Loucy (cell line): ENCODE measurements around the gene TLK2.

Source experiments
- H2AFZ ChIP-seq: fragments of 200-600 bp; sonication (generic); 2 replicates; pipeline ENCODE4 v1.6.0; 2016; ENCODE audit warnings: antibody characterized with exemption, mild to moderate bottlenecking, low read length, moderate library complexity
- H3F3A ChIP-seq: fragments of 200-600 bp; 2 replicates; pipeline ENCODE4 v1.6.0; 2016; ENCODE audit warnings: antibody characterized with exemption, low read depth, mild to moderate bottlenecking
- H3K27me3 ChIP-seq: fragments of 200-600 bp; sonication (generic); 2 replicates; pipeline ENCODE4 v1.6.1; 2014; ENCODE audit warnings: low read length, mild to moderate bottlenecking; ENCODE audit not compliant: insufficient read depth, poor library complexity, severe bottlenecking
- H3K36me3 ChIP-seq: fragments of 200-600 bp; sonication (generic); 2 replicates; pipeline ENCODE4 v1.6.1; 2016; ENCODE audit warnings: low read length; ENCODE audit not compliant: insufficient read depth
- H3K4me1 ChIP-seq: fragments of 200-600 bp; sonication (generic); 2 replicates; pipeline ENCODE4 v1.5.1; 2014; ENCODE audit warnings: low read length, mild to moderate bottlenecking; ENCODE audit not compliant: insufficient read depth, poor library complexity, severe bottlenecking
- H3K4me2 ChIP-seq: fragments of 200-600 bp; sonication (generic); 2 replicates; pipeline ENCODE4 v1.6.0; 2014; ENCODE audit warnings: antibody characterized with exemption, low read length, low read depth, mild to moderate bottlenecking; ENCODE audit not compliant: poor library complexity, severe bottlenecking
- H3K4me3 ChIP-seq: fragments of 200-600 bp; sonication (generic); 2 replicates; pipeline ENCODE4 v1.5.1; 2014; ENCODE audit warnings: low read length, mild to moderate bottlenecking, mixed read lengths; ENCODE audit not compliant: poor library complexity, severe bottlenecking
- H3K79me2 ChIP-seq: fragments of 200-600 bp; sonication (generic); 2 replicates; pipeline ENCODE4 v1.6.1; 2014; ENCODE audit warnings: low read length; ENCODE audit not compliant: insufficient read depth
- H3K9ac ChIP-seq: fragments of 200-600 bp; sonication (generic); 2 replicates; pipeline ENCODE4 v1.6.0; 2014; ENCODE audit warnings: mild to moderate bottlenecking, low read depth, low read length, moderate library complexity; ENCODE audit not compliant: poor library complexity, severe bottlenecking
- H3K9me2 ChIP-seq: fragments of 200-600 bp; sonication (generic); replicated peaks from 2 replicates; pipeline ENCODE4 v1.6.1; 2016; ENCODE audit warnings: low read depth, low read length, mixed read lengths
- H3K9me3 ChIP-seq: fragments of 200-600 bp; sonication (generic); 2 replicates; pipeline ENCODE4 v1.6.1; 2014; ENCODE audit warnings: mild to moderate bottlenecking, antibody characterized with exemption, low read length, low read depth; ENCODE audit not compliant: insufficient read depth
- H4K20me1 ChIP-seq: fragments of 200-600 bp; sonication (generic); 2 replicates; pipeline ENCODE4 v1.6.0; 2014; ENCODE audit warnings: antibody characterized with exemption, low read length, mild to moderate bottlenecking; ENCODE audit not compliant: insufficient read depth, poor library complexity, severe bottlenecking
- EZH2phosphoT487 ChIP-seq: fragments of 200-600 bp; IDR thresholded peaks from 2 replicates; pipeline ENCODE4 v1.6.1; 2018; ENCODE audit warnings: antibody characterized with exemption, mild to moderate bottlenecking, moderate library complexity, borderline replicate concordance
- TF ChIP-seq, protein P1 (sequence below): fragments of 200-600 bp; sonication (generic); conservative IDR thresholded peaks from 2 replicates; pipeline ENCODE4 v1.5.1; 2014; ENCODE audit warnings: mild to moderate bottlenecking, antibody characterized with exemption, low read length

The TLK2 gene

DNA sequence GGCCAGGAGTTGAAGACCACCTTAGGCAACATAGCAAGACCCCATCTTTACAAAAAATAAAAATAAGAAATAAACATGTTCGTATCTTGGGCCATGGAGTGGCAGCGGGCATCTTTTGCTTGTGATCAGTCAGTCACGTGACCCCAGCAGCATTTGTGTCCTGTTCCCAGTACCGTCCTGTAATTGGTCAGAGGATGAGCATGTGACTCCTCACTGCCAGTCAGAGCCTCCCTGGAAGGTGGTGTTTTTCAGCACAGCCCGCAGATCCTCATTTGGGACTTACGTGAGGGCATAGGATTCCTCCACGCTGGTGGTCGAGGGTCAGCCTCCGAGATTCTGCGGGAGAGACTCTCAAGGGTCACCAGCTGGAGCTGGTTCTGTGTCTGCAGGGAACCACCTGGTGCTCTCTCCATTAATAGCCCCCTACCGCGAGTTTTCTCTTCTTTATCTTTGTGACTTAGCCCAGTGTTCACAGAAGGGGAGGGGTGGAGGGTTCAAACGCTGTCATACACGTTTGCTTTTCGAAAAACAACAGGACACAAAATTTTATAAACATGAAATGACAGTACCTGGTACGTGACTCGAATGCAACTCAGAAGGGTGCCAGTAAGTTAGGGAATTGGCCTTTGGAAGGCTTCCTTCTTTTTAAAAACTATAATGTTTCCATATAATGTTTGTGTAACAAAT, 166.0 kb downstream of the TLK2 start:
- H2AFZ ChIP-seq = no peak overlapping the region
- H3K4me3 ChIP-seq = no peak overlapping the region
- no peaks in the 10 kb centered on the region for H3K4me1 ChIP-seq

DNA sequence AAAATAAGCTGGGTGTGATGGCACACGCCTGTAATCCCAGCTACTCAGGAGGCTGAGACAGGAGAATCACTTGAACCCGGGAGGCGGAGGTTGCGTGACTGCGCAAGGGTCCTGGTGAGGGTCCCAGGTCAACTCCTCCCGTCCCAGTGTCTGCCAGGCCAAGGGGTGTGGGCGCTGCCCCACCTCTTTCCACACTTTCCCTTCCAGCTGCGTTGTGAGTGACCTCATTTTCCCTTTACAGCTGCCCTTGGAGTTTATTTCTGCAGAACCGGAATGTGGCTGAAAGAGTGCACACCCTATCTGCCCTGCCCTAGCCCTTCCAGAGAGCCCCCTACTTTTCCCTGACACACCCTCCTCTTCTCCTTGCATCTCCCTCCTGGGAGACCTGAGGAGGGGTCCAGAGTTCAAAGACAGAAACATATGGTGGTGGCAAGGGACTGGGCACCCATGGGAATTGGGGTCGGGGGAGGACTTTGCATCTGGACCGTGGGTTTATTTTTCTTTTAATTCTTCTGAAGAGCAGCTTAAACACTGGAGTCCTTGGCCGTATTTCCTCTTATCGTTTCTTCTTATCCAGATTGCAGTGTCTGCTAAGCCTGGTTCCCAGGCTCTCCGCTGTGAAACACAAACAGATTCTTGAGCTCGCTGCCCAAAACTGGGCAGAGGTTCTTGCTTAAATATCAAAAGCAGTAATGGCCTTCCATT, 169.8 kb downstream of the TLK2 start:
- Histone ChIP-seq H3F3A (0 out of 2 replicates have a peak, but pooled peaks cover 3% of the 10 kb centered on the region), H2AFZ (no peak overlapping the region), H3K4me2 (no peak overlapping the region), H3K36me3 (no peaks in the 10 kb centered on the region), H3K4me3 (no peak overlapping the region), H4K20me1 (no peaks in the 10 kb centered on the region), H3K9me3 (no peaks in the 10 kb centered on the region), H3K79me2 (no peaks in the 10 kb centered on the region), H3K9ac (no peak overlapping the region), H3K9me2 (no peaks in the 10 kb centered on the region), H3K4me1 (peaks cover 8% of the 10 kb centered on the region), H3K27me3 (no peaks in the 10 kb centered on the region)
- TF ChIP-seq, protein P1, sequence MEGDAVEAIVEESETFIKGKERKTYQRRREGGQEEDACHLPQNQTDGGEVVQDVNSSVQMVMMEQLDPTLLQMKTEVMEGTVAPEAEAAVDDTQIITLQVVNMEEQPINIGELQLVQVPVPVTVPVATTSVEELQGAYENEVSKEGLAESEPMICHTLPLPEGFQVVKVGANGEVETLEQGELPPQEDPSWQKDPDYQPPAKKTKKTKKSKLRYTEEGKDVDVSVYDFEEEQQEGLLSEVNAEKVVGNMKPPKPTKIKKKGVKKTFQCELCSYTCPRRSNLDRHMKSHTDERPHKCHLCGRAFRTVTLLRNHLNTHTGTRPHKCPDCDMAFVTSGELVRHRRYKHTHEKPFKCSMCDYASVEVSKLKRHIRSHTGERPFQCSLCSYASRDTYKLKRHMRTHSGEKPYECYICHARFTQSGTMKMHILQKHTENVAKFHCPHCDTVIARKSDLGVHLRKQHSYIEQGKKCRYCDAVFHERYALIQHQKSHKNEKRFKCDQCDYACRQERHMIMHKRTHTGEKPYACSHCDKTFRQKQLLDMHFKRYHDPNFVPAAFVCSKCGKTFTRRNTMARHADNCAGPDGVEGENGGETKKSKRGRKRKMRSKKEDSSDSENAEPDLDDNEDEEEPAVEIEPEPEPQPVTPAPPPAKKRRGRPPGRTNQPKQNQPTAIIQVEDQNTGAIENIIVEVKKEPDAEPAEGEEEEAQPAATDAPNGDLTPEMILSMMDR = no peak
- no peak for TF ChIP-seq EZH2phosphoT487

More for the DNA sequence above, 166.0 kb downstream of the TLK2 start:
- Histone ChIP-seq H3K4me2 (no peak overlapping the region), H4K20me1 (no peaks in the 10 kb centered on the region), H3K9me2 (no peaks in the 10 kb centered on the region), H3K36me3 (no peaks in the 10 kb centered on the region), H3K79me2 (no peaks in the 10 kb centered on the region), H3K9me3 (no peaks in the 10 kb centered on the region), H3K9ac (no peak overlapping the region), H3K27me3 (no peaks in the 10 kb centered on the region), H3F3A (no peaks in the 10 kb centered on the region)
- TF ChIP-seq, protein P1 = no peak
- no peak for TF ChIP-seq EZH2phosphoT487

DNA sequence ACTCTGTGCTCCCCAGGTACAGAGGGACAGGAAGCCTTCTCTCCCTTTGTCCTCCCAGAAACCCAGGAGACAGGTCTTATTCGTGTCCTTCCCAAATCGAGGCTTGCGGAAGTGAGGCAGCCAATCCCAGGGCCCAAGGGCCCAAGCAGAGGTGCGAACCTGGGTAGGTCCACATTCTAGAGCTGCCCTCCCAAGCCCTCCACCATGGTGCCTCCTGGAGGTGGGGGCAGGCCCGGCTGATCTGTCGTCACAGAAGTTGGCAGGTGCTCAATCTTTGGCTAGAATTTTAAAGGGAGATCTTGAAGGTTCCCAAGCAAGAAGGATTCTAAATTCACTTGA, 170.3 kb downstream of the TLK2 start:
- no peak overlapping the region for H3K9ac ChIP-seq
- H3K27me3 ChIP-seq = no peaks in the 10 kb centered on the region
- no peaks in the 10 kb centered on the region for H3K36me3 ChIP-seq
- no peaks in the 10 kb centered on the region for H3K9me2 ChIP-seq
- no peak overlapping the region for H3K4me2 ChIP-seq
- H4K20me1 ChIP-seq = no peaks in the 10 kb centered on the region
- peaks cover 8% of the 10 kb centered on the region for H3K4me1 ChIP-seq
- 0 out of 2 replicates have a peak, but pooled peaks cover 3% of the 10 kb centered on the region for H3F3A ChIP-seq
- TF ChIP-seq EZH2phosphoT487 = no peak
- TF ChIP-seq, protein P1 = no peak
- H3K4me3 ChIP-seq = no peak overlapping the region
- no peak overlapping the region for H2AFZ ChIP-seq
- no peaks in the 10 kb centered on the region for H3K79me2 ChIP-seq
- no peaks in the 10 kb centered on the region for H3K9me3 ChIP-seq
